Adrenal gland (tissue), 12 donors: ENCODE measurements around the gene ATP6V0E1. TPM values are rescaled to one million over a fixed set of nuclear protein-coding genes. Genes with fewer than 3 reads are reported as not detected.

ENCODE experiments used
- DNase-seq, 7 donors: peaks; one replicate each; pipeline ENCODE4 v3.0.0-alpha.2; 2019 to 2020
- H3K27ac ChIP-seq, 5 donors: fragments of 200-600 bp; sonication (generic) in 4 of 5; 1 replicate in 3 of 5; 2 replicates in 2 of 5; pipeline versions ENCODE4 v1.5.1 to v1.8.0; 2016 to 2020; ENCODE audit warnings: mild to moderate bottlenecking in 1 of 5
- H3K27me3 ChIP-seq: fragments of 200-600 bp; 2 replicates; pipeline ENCODE4 v1.8.0; 2021
- H3K36me3 ChIP-seq, 2 donors: fragments of 200-600 bp; replicated peaks in 1 of 2; 1 replicate in 1 of 2; 2 replicates in 1 of 2; pipeline versions ENCODE4 v1.5.1 to v1.8.0; 2018 to 2022
- H3K4me1 ChIP-seq, 2 donors: fragments of 200-600 bp; replicated peaks in 1 of 2; 1 replicate in 1 of 2; 2 replicates in 1 of 2; pipeline versions ENCODE4 v1.5.1 to v1.8.0; 2018 to 2021
- H3K4me3 ChIP-seq, 4 donors: fragments of 200-600 bp; sonication (generic) in 3 of 4; one replicate each; pipeline ENCODE4 v1.5.1; 2016 to 2018
- H3K9me3 ChIP-seq, 3 donors: fragments of 200-600 bp; sonication (generic) in 1 of 3; replicated peaks in 1 of 3; 1 replicate in 2 of 3; 2 replicates in 1 of 3; pipeline versions ENCODE4 v1.5.1 to v1.8.0; 2016 to 2021
- CTCF ChIP-seq, 6 experiments: fragments of 450-650 bp in 4 of 6; fragments of 200-600 bp in 2 of 6; sonication (generic) in 1 of 6; IDR thresholded peaks; 1 replicate in 5 of 6; 2 replicates in 1 of 6; pipeline versions ENCODE4 v1.5.1 to v1.8.0; 2016 to 2021; ENCODE audit warnings: antibody characterized with exemption in 6 of 6, mild to moderate bottlenecking in 2 of 6, moderate library complexity in 1 of 6
- POLR2A ChIP-seq, 2 donors: fragments of 450-650 bp; IDR thresholded peaks; one replicate each; pipeline ENCODE4 v1.6.1; 2017; ENCODE audit warnings: antibody characterized with exemption in 2 of 2, mild to moderate bottlenecking in 2 of 2, moderate library complexity in 1 of 2
- WGBS, 4 donors: extraction: QIAGEN DNeasy Blood & Tissue Kit in 2 of 4; methylation state at CpG; one replicate each; pipeline versions ENCODE4 v1.1.5 to v1.1.7; 2013 to 2017; 5-methylcytosine and 5-hydroxymethylcytosine counted together
- intact Hi-C, 2 donors: fragments of 100-400 bp; cut with DNase I; formaldehyde crosslinking; loops; one replicate each; pipeline versions ENCODE4 v1.14.1 to v1.15.0; 2022 to 2023
- polyA plus RNA-seq, 3 donors: library from polyadenylated mRNA; stranded (reverse); fragments of 200-250 nt in 2 of 3; fragments of 350-450 nt in 1 of 3; fragmentation: Illumina TruSeq in 1 of 3; extraction: RNeasy Lipid Tissue Mini Kit (QIAGEN cat#74804) in 1 of 3; gene quantifications; one replicate each; pipeline ENCODE4 v1.2.3, GENCODE V29; 2013 to 2014
- total RNA-seq, 9 donors: library from RNA; depleted of rRNA in 4 of 9; stranded (reverse); fragments of >200 nt in 4 of 9; fragments of 120-200 nt in 1 of 9; fragmentation: NEBNext Ultra II Directional in 1 of 9; extraction: Animal tissue kit (Norgen Biotek cat#: 25700) in 1 of 9; gene quantifications; one replicate each; pipeline versions ENCODE4 v1.1.0 to v1.2.4, GENCODE V29; 2013 to 2023
- donor health status: healthy with polysubstance abuse.
- donor health status: Bipolar disorder and iron deficiency.
- donor health status: DM: yes; HTN: yes; CAD: no.
- donor health status: DM: no; HTN: no; CAD: no.
- donor health status: DM: no; HTN: no; CAD: no.
- donor health status: DM: yes; HTN: yes; CAD: no.

The ATP6V0E1 gene
- total and polyA plus RNA-seq, 12 donors: 139 to 413 (median 253) TPM

GRCh38 chr5:172945151-172945550 is 38.4 kb upstream of the ATP6V0E1 start:
- no peak for DNase-seq
- no peak overlapping the region for H3K27ac ChIP-seq
- TF ChIP-seq POLR2A (IDR thresholded peaks at IDR 0.05) (no peak), CTCF (IDR thresholded peaks at IDR 0.05) (no peak)
- no peaks in the 10 kb centered on the region for H3K9me3 ChIP-seq
- H3K4me3 ChIP-seq: no peak overlapping the region
- H3K36me3 ChIP-seq: peaks cover 0 to 60% of the 10 kb centered on the region in 2 donors
- intact Hi-C loops: loop anchor here in 1 of 2 donors (10.0 kb wide), 1 partner anchor 470 kb away; no protein-coding TSS in a partner anchor
- 91 to 97% (median 94%) methylated on average over 6 of the region's 6 CpGs for WGBS, 4 donors
- no peaks in the 10 kb centered on the region for H3K4me1 ChIP-seq
- H3K27me3 ChIP-seq: no peaks in the 10 kb centered on the region

GRCh38 chr5:172946146-172946545 is 37.4 kb upstream of the ATP6V0E1 start:
- peaks cover 0 to 59% of the 10 kb centered on the region in 2 donors for H3K36me3 ChIP-seq
- 88 to 95% (median 90%) methylated on average over 7 of the region's 7 CpGs for whole genome bisulfite sequencing, 4 donors

GRCh38 chr5:172949426-172949825 is 34.1 kb upstream of the ATP6V0E1 start:
- Histone ChIP-seq H3K9me3 (no peaks in the 10 kb centered on the region), H3K36me3 (peaks cover 0 to 48% of the 10 kb centered on the region in 2 donors), H3K27ac (no peak overlapping the region), H3K27me3 (no peaks in the 10 kb centered on the region), H3K4me1 (no peaks in the 10 kb centered on the region), H3K4me3 (no peak overlapping the region)
- 75 to 92% (median 86%) methylated on average over 3 of the region's 3 CpGs for WGBS, 4 donors
- TF ChIP-seq CTCF (IDR thresholded peaks at IDR 0.05) (no peak), POLR2A (IDR thresholded peaks at IDR 0.05) (no peak)
- intact Hi-C loops: loop anchor here in 1 of 2 donors (10.0 kb wide), 1 partner anchor 475 kb away; no protein-coding TSS in a partner anchor
- no peak for DNase-seq

More at GRCh38 chr5:172946146-172946545, 37.4 kb upstream of the ATP6V0E1 start:
- TF ChIP-seq POLR2A (IDR thresholded peaks at IDR 0.05) (no peak), CTCF (IDR thresholded peaks at IDR 0.05) (no peak)
- intact Hi-C loops: loop anchor here in 1 of 2 donors (10.0 kb wide), 1 partner anchor 471 kb away; no protein-coding TSS in a partner anchor
- Histone ChIP-seq H3K27me3 (no peaks in the 10 kb centered on the region), H3K4me3 (no peak overlapping the region), H3K9me3 (no peaks in the 10 kb centered on the region), H3K27ac (no peak overlapping the region), H3K4me1 (no peaks in the 10 kb centered on the region)
- no peak for DNase-seq

- H3K4me1 ChIP-seq: no peaks in the 10 kb centered on the region
- no peaks in the 10 kb centered on the region for H3K27me3 ChIP-seq
- peaks cover 0 to 38% of the 10 kb centered on the region in 2 donors for H3K36me3 ChIP-seq
- WGBS, 4 donors: 86 to 95% (median 91%) methylated on average over 7 to 12 of the region's 12 CpGs
- TF ChIP-seq POLR2A (IDR thresholded peaks at IDR 0.05) (no peak), CTCF (IDR thresholded peaks at IDR 0.05) (no peak)
- intact Hi-C loops: no loop called here
- no peak overlapping the region for H3K4me3 ChIP-seq
- no peak for DNase-seq
- no peaks in the 10 kb centered on the region for H3K9me3 ChIP-seq
- no peak overlapping the region for H3K27ac ChIP-seq
Observed at GRCh38 chr5:172950176-172950965, 33.2 kb upstream of the ATP6V0E1 start.
